Tibial nerve (tissue), 4 donors: ENCODE measurements around the gene ALB. TPM values are rescaled to one million over a fixed set of nuclear protein-coding genes. Genes with fewer than 3 reads are reported as not detected.

ENCODE experiments used
- DNase-seq, 2 donors: peaks; one replicate each; pipeline ENCODE4 v3.0.0-alpha.2; 2019; ENCODE audit warnings: low spot score in 2 of 2
- H3K27ac ChIP-seq, 4 donors: fragments of 200-600 bp; sonication (generic) in 3 of 4; one replicate each; pipeline ENCODE4 v1.5.1; 2017 to 2019; ENCODE audit warnings: mild to moderate bottlenecking in 1 of 4
- H3K27me3 ChIP-seq, 2 donors: fragments of 200-600 bp; sonication (generic) in 1 of 2; one replicate each; pipeline versions ENCODE4 v1.5.1 to v1.6.0; 2017 to 2019
- H3K36me3 ChIP-seq, 3 donors: fragments of 200-600 bp; sonication (generic); one replicate each; pipeline ENCODE4 v1.5.1; 2018 to 2019
- H3K4me1 ChIP-seq, 4 donors: fragments of 200-600 bp; sonication (generic) in 3 of 4; one replicate each; pipeline ENCODE4 v1.5.1; 2017 to 2019
- H3K4me3 ChIP-seq, 4 donors: fragments of 200-600 bp; sonication (generic) in 3 of 4; one replicate each; pipeline ENCODE4 v1.5.1; 2017 to 2019; ENCODE audit warnings: mild to moderate bottlenecking in 1 of 4, moderate library complexity in 1 of 4
- H3K9me3 ChIP-seq, 4 donors: fragments of 200-600 bp; sonication (generic) in 3 of 4; one replicate each; pipeline ENCODE4 v1.5.1; 2017 to 2019
- CTCF ChIP-seq, 5 experiments: fragments of 200-600 bp in 3 of 5; fragments of 450-650 bp in 2 of 5; sonication (generic) in 3 of 5; IDR thresholded peaks; one replicate each; pipeline ENCODE4 v1.5.1; 2016 to 2019; ENCODE audit warnings: antibody characterized with exemption in 5 of 5, mild to moderate bottlenecking in 3 of 5, moderate library complexity in 2 of 5
- EP300 ChIP-seq, 2 donors: sonication (generic); formaldehyde crosslinking; IDR thresholded peaks; one replicate each; pipeline ENCODE4 v1.6.1; 2017; ENCODE audit warnings: antibody characterized with exemption in 2 of 2, mild to moderate bottlenecking in 1 of 2
- POLR2A ChIP-seq, 2 donors: fragments of 450-650 bp; IDR thresholded peaks; one replicate each; pipeline ENCODE4 v1.6.1; 2017; ENCODE audit warnings: antibody characterized with exemption in 2 of 2, mild to moderate bottlenecking in 2 of 2, moderate library complexity in 2 of 2
- WGBS, 2 donors: methylation state at CpG; one replicate each; pipeline ENCODE4 v1.1.5; 2018; 5-methylcytosine and 5-hydroxymethylcytosine counted together
- total RNA-seq, 4 donors: library from RNA; depleted of rRNA; stranded (reverse); fragments of >200 nt; gene quantifications; one replicate each; pipeline ENCODE4 v1.1.0, GENCODE V29; 2016

The ALB gene
- total RNA-seq, 4 donors from 2014 or later, result 1.7 to 2.4 (median 2.4) TPM; not detected in 1

GRCh38 chr4:73404457-73404856, 370 bp downstream of the ALB start:
- H3K9me3 ChIP-seq, result no peaks in the 10 kb centered on the region
- no peak for DNase-seq
- TF ChIP-seq POLR2A (IDR thresholded peaks at IDR 0.05) (no peak), EP300 (IDR thresholded peaks at IDR 0.05) (no peak)
- H3K4me1 ChIP-seq, result no peaks in the 10 kb centered on the region
- H3K27me3 ChIP-seq, result no peaks in the 10 kb centered on the region
- no peak overlapping the region for H3K27ac ChIP-seq
- H3K4me3 ChIP-seq, result no peak overlapping the region
- 97 to 100% methylated on average over 1 of the region's 1 CpG for WGBS, 2 donors
- H3K36me3 ChIP-seq, result no peaks in the 10 kb centered on the region

- no peaks in the 10 kb centered on the region for H3K4me1 ChIP-seq
- H3K9me3 ChIP-seq, result no peaks in the 10 kb centered on the region
- WGBS, 2 donors, result 88 to 94% methylated on average over 2 of the region's 2 CpGs
- no peaks in the 10 kb centered on the region for H3K27me3 ChIP-seq
- TF ChIP-seq EP300 (IDR thresholded peaks at IDR 0.05), result no peak
- DNase-seq, result no peak
- no peaks in the 10 kb centered on the region for H3K36me3 ChIP-seq
- no peak overlapping the region for H3K4me3 ChIP-seq
- H3K27ac ChIP-seq, result no peak overlapping the region
These were observed 1.1 kb downstream of the ALB start for GRCh38 chr4:73405138-73405537.

- TF ChIP-seq CTCF (IDR thresholded peaks at IDR 0.05), result no peak
- no peak for TF ChIP-seq POLR2A (IDR thresholded peaks at IDR 0.05)
- TF ChIP-seq EP300 (IDR thresholded peaks at IDR 0.05), result no peak
These were observed 2.4 kb downstream of the ALB start for GRCh38 chr4:73406548-73406875.

GRCh38 chr4:73407227-73407673, 3.2 kb downstream of the ALB start:
- 83 to 92% methylated on average over 2 of the region's 2 CpGs for WGBS, 2 donors
- Histone ChIP-seq H3K4me3 (no peak overlapping the region), H3K27ac (no peak overlapping the region), H3K36me3 (no peaks in the 10 kb centered on the region), H3K4me1 (no peaks in the 10 kb centered on the region), H3K9me3 (no peaks in the 10 kb centered on the region), H3K27me3 (no peaks in the 10 kb centered on the region)
- TF ChIP-seq CTCF (IDR thresholded peaks at IDR 0.05) (no peak), POLR2A (IDR thresholded peaks at IDR 0.05) (no peak), EP300 (IDR thresholded peaks at IDR 0.05) (no peak)
- no peak for DNase-seq

More at GRCh38 chr4:73406548-73406875, 2.4 kb downstream of the ALB start:
- Histone ChIP-seq H3K4me3 (no peak overlapping the region), H3K36me3 (no peaks in the 10 kb centered on the region), H3K4me1 (no peaks in the 10 kb centered on the region), H3K9me3 (no peaks in the 10 kb centered on the region), H3K27me3 (no peaks in the 10 kb centered on the region), H3K27ac (no peak overlapping the region)
- DNase-seq, result no peak
- 95 to 97% methylated on average over 1 of the region's 1 CpG for WGBS, 2 donors

- Histone ChIP-seq H3K27me3 (no peaks in the 10 kb centered on the region), H3K4me3 (no peak overlapping the region), H3K9me3 (no peaks in the 10 kb centered on the region), H3K36me3 (no peaks in the 10 kb centered on the region), H3K27ac (no peak overlapping the region), H3K4me1 (no peaks in the 10 kb centered on the region)
- no peak for DNase-seq
- 74 to 76% methylated on average over 4 of the region's 4 CpGs for WGBS, 2 donors
- TF ChIP-seq CTCF (IDR thresholded peaks at IDR 0.05), result no peak
- no peak for TF ChIP-seq EP300 (IDR thresholded peaks at IDR 0.05)
- TF ChIP-seq POLR2A (IDR thresholded peaks at IDR 0.05), result no peak
These were observed 4.2 kb downstream of the ALB start for GRCh38 chr4:73408181-73408867.

GRCh38 chr4:73409012-73409862, 5.2 kb downstream of the ALB start:
- Histone ChIP-seq H3K27ac (no peak overlapping the region), H3K36me3 (no peaks in the 10 kb centered on the region), H3K4me1 (no peaks in the 10 kb centered on the region), H3K27me3 (no peaks in the 10 kb centered on the region), H3K9me3 (no peaks in the 10 kb centered on the region), H3K4me3 (no peak overlapping the region)
- no peak for TF ChIP-seq CTCF (IDR thresholded peaks at IDR 0.05)
- no peak for TF ChIP-seq EP300 (IDR thresholded peaks at IDR 0.05)
- no peak for TF ChIP-seq POLR2A (IDR thresholded peaks at IDR 0.05)
- 76 to 82% methylated on average over 6 of the region's 6 CpGs for WGBS, 2 donors
- DNase-seq, result no peak
